Medulla oblongata (tissue), 1 donor: ENCODE data around the gene RAB6C.
"Not testable (repeated sequence)": the region's sequence is repeated elsewhere in the genome, so short reads cannot be mapped to it uniquely, and the experiment has no call there.

ENCODE experiments used
- DNase-seq: peaks from one replicate; pipeline ENCODE4 v3.0.0-alpha.2; 2015; ENCODE audit errors: extremely low spot score

Gene RAB6C

DNA sequence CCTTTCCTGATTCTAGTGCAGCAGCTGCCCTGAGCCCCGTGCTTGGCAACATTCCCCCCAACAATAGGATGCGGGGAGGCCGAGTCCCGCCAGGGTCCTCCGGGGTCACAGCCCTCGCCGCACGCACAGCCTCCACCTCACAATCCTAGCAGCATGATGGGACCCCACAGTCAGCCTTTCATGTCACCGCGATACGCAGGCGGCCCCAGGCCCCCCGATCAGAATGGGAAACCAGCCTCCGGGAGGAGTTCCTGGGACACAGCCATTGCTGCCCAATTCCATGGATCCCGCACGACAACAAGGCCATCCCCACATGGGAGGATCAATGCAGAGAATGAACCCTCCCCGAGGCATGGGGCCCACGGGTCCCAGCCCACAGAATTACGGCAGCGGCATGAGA, 13.7 kb downstream of the RAB6C start:
- not testable (repeated sequence) for DNase-seq

DNA sequence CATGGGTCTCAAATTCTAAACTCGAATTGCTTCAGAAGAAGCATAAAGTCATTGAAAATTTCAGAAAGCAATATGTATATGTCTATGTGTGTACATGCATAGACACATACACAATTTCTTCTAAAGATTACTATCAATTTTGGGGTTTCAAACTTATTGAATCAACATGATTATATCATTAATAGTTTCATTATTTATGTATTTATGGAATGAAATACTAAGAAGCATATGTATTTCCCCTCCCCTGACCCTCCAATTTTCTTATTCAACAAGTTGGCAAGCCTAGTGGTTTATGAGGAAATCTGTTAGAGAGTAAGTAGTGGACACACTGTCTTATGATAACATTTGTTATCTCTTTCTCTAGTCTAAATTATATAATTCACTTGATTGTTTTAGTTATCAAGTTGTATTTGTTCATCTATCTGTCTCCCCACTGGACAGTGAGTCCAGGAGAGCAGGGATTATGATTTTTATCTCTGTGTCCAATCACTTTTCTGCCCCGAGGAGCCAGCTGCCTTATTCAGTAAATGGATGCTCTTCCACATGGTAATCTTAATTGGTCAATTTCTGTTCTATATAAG, 17.3 kb downstream of the RAB6C start:
- not testable (repeated sequence) for DNase-seq

DNA sequence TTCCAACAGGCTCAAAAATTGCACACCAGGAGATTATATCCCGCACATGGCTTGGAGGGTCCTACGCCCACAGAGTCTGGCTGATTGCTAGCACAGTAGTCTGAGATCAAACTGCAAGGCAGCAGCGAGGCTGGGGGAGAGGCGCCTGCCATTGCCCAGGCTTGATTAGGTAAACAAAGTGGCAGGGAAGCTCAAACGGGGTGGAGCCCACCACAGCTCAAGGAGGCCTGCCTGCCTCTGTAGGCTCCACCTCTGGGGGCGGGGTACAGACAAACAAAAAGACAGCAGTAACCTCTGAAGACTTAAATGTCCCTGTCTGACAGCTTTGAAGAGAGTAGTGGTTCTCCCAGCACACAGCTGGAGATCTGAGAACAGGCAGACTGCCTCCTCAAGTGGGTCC, 19.3 kb downstream of the RAB6C start:
- DNase-seq, result not testable (repeated sequence)

DNA sequence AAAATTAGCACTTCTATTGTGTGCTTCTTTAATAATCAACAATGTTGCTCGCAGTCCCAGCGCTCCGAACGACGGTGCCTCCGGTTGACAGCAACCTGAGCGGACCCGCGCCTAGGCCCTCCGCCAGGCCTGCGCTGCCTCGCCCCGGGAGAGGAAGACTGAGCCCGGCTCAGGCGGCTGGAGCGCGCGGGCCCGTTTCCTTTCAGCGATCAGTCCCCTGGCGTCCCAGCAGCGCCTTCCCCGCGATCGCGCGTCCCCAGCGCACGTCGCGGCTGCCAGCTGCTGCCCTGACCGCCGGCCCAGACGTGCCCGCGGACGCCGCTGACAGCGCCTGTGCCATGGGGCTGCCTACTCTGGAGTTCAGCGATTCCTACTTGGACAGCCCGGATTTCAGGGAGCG, 26.4 kb downstream of the RAB6C start:
- DNase-seq, result not testable (repeated sequence)

DNA sequence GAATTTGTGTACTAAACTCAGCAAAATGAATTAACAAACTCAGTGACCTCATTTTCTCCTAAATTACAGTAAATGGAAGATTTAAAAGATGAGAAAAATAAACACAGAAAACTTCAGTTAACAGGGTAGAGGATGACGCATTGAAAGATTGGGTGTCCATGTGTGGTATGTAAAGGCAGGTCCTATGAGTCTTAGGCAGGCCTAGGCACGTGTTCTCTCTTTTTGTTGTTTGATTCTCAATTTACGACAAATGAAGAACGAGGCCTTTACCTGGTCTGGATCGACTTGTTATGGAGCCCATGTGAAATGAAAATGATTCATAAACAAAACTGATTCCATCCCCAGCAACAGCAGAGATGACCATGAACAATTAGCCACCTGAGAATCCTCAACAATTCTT, 37.2 kb downstream of the RAB6C start:
- DNase-seq, result not testable (repeated sequence)

DNA sequence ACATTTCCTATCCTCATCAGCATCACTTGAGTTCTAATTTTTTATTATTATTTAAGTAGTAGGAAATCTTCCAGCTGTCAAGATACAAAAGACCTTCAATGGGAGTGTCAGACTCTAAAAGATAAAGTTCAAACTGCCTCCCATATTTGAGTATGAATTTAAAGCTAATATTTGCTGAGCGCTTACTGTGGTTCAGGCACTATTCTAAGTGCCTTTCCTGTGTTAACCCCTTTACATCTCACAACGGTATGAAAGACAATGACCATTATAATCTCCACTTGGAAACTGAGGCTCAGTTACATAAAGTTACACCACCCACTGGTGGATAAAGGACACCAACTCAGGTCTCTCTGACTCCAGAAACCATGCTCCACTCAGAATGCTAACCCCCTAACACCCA, 39.9 kb downstream of the RAB6C start:
- DNase-seq, result no peak

DNA sequence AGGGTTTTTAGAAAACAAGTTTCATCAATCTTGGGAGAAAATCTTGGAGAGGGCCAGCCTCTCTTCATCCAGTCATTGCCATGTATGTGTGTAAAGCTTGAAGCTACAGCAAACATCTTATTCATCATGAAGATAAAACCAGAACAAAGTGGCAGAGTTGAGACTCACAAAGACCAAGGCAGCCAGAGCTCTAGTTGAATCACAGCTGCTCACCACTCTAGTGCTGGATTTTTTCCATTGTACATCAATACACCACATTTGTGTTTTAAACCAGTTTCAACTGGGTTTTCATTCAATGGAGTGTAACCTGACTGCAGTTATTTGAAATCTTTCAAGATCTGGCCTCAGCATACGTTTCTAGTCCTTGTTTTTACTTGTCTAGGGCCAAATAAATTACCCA, 40.6 kb downstream of the RAB6C start:
- DNase-seq, result not testable (repeated sequence)

DNA sequence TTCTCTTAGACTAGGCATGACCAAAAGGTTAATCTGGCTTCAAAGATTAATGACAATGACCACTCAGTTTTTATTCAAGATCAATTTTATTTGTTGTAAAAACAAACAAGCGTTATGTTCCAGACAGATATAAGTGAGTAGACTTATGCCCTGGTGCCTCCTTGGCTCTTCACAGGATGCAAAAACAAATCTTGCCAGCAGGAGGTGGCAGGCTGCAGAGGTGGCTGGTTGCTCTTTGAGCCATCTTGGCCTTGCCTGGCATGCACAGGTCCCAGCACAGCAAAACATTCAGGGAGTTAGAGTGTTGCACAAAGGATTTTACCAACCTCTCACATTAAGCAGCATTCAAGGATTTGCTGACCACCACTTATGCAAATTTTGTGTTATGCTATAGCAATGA, 46.5 kb downstream of the RAB6C start:
- not testable (repeated sequence) for DNase-seq
